RCC 7860 (cell line): Measurements from ENCODE around the gene RTN4IP1.
"Not testable (repeated sequence)": the region's sequence is repeated elsewhere in the genome, so short reads cannot be mapped to it uniquely, and the experiment has no call there.

Experiments used
- DNase-seq: peaks from one replicate; pipeline ENCODE4 v3.0.0-alpha.2; 2015; ENCODE audit warnings: low spot score
- FAIRE-seq: peaks from 2 replicates; lab custom pipeline; 2012; peaks lifted over from hg19 to GRCh38; lab: Jason Lieb, UNC

Gene RTN4IP1

GRCh38 chr6:106549521-106549920 is 79.8 kb downstream of the RTN4IP1 start:
- FAIRE-seq = no peak

GRCh38 chr6:106548926-106549455 is 80.3 kb downstream of the RTN4IP1 start:
- not testable (repeated sequence) for DNase-seq, FAIRE-seq

More at GRCh38 chr6:106549521-106549920, 79.8 kb downstream of the RTN4IP1 start:
- no peak for DNase-seq

- peak; percentile 63 for FAIRE-seq
Measured at GRCh38 chr6:106547601-106548453, 81.5 kb downstream of the RTN4IP1 start.

GRCh38 chr6:106546691-106547414 is 82.4 kb downstream of the RTN4IP1 start:
- peak; percentile 82 for FAIRE-seq

More at GRCh38 chr6:106547601-106548453, 81.5 kb downstream of the RTN4IP1 start:
- DNase-seq = peak; percentile 50

GRCh38 chr6:106546261-106546690 is 83.0 kb downstream of the RTN4IP1 start:
- DNase-seq = peak; percentile 46
- no peak for FAIRE-seq

More at GRCh38 chr6:106546691-106547414, 82.4 kb downstream of the RTN4IP1 start:
- peak; percentile 68 for DNase-seq

- FAIRE-seq (no peak), DNase-seq (no peak)
Measured at GRCh38 chr6:106540907-106541306, 88.4 kb downstream of the RTN4IP1 start.

- no peak for FAIRE-seq
Measured at GRCh38 chr6:106540432-106540831, 88.9 kb downstream of the RTN4IP1 start.

GRCh38 chr6:106539936-106540335 is 89.4 kb downstream of the RTN4IP1 start:
- no peak for FAIRE-seq
- no peak for DNase-seq

More at GRCh38 chr6:106540432-106540831, 88.9 kb downstream of the RTN4IP1 start:
- DNase-seq = no peak

GRCh38 chr6:106538145-106538544 is 91.2 kb downstream of the RTN4IP1 start:
- FAIRE-seq (no peak), DNase-seq (no peak)

- DNase-seq = no peak
- no peak for FAIRE-seq
Measured at GRCh38 chr6:106537662-106538061, 91.6 kb downstream of the RTN4IP1 start.

GRCh38 chr6:106536851-106537250 is 92.4 kb downstream of the RTN4IP1 start:
- no peak for DNase-seq
- no peak for FAIRE-seq

GRCh38 chr6:106536357-106536756 is 92.9 kb downstream of the RTN4IP1 start:
- FAIRE-seq (no peak), DNase-seq (no peak)

- no peak for DNase-seq
- no peak for FAIRE-seq
Measured at GRCh38 chr6:106535012-106535411, 94.3 kb downstream of the RTN4IP1 start.

GRCh38 chr6:106534564-106534982 is 94.7 kb downstream of the RTN4IP1 start:
- DNase-seq (no peak), FAIRE-seq (no peak)

GRCh38 chr6:106534004-106534403 is 95.3 kb downstream of the RTN4IP1 start:
- FAIRE-seq (no peak), DNase-seq (no peak)

GRCh38 chr6:106533054-106533453 is 96.2 kb downstream of the RTN4IP1 start:
- no peak for DNase-seq
- no peak for FAIRE-seq

GRCh38 chr6:106530502-106530901 is 98.8 kb downstream of the RTN4IP1 start:
- FAIRE-seq (no peak), DNase-seq (no peak)

- peak; percentile 5 for FAIRE-seq
Measured at GRCh38 chr6:106530026-106530425, 99.3 kb downstream of the RTN4IP1 start.

GRCh38 chr6:106529438-106529837 is 99.9 kb downstream of the RTN4IP1 start:
- DNase-seq (no peak), FAIRE-seq (no peak)

More at GRCh38 chr6:106530026-106530425, 99.3 kb downstream of the RTN4IP1 start:
- DNase-seq = no peak

- FAIRE-seq = no peak
- DNase-seq = no peak
Measured at GRCh38 chr6:106528521-106528920, 100.8 kb downstream of the RTN4IP1 start.

GRCh38 chr6:106527979-106528378 is 101.3 kb downstream of the RTN4IP1 start:
- FAIRE-seq = peak; percentile 98
- peak; percentile 73 for DNase-seq
